ENCODE data around the gene ETHE1. TPM values are rescaled to one million over a fixed set of nuclear protein-coding genes. Genes with fewer than 3 reads are reported as not detected.

ETHE1 gene
- total RNA-seq, 1 donor from 2014 or later = 118 TPM

DNA sequence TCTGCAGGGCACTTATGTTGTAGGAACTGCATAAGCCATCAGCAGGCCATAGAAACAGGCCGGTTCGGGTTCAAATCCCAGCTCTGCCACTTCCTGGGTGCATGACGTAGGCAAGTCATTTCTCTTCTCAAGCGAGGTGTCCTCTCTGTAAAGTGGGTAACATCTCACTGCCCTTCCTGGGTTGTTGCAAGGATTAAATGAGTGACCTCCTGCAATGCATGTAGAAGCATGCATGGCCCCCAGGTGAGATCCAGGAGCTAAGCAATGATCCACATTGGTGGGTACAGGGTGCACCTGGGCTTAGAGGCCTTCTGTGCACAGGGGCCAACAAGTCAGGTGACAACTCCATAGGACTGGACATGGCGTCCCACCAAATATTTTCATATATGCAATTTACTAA is 36.2 kb downstream of the ETHE1 start:
- Histone ChIP-seq H3K4me1 (no peaks in the 10 kb centered on the region), H3K9me3 (no peaks in the 10 kb centered on the region), H3K4me3 (no peak overlapping the region), H3K36me3 (peaks cover 8 to 11% of the 10 kb centered on the region in 2 donors), H3K27me3 (no peaks in the 10 kb centered on the region), H3K27ac (no peak overlapping the region)
- no peak for DNase-seq (ENCODE audit: low spot score in 2 of 2)
- intact Hi-C loops (cut with DNase I) = no loop called here
- TF ChIP-seq, protein P1, sequence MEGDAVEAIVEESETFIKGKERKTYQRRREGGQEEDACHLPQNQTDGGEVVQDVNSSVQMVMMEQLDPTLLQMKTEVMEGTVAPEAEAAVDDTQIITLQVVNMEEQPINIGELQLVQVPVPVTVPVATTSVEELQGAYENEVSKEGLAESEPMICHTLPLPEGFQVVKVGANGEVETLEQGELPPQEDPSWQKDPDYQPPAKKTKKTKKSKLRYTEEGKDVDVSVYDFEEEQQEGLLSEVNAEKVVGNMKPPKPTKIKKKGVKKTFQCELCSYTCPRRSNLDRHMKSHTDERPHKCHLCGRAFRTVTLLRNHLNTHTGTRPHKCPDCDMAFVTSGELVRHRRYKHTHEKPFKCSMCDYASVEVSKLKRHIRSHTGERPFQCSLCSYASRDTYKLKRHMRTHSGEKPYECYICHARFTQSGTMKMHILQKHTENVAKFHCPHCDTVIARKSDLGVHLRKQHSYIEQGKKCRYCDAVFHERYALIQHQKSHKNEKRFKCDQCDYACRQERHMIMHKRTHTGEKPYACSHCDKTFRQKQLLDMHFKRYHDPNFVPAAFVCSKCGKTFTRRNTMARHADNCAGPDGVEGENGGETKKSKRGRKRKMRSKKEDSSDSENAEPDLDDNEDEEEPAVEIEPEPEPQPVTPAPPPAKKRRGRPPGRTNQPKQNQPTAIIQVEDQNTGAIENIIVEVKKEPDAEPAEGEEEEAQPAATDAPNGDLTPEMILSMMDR (IDR thresholded peaks at IDR 0.05) = no peak

DNA sequence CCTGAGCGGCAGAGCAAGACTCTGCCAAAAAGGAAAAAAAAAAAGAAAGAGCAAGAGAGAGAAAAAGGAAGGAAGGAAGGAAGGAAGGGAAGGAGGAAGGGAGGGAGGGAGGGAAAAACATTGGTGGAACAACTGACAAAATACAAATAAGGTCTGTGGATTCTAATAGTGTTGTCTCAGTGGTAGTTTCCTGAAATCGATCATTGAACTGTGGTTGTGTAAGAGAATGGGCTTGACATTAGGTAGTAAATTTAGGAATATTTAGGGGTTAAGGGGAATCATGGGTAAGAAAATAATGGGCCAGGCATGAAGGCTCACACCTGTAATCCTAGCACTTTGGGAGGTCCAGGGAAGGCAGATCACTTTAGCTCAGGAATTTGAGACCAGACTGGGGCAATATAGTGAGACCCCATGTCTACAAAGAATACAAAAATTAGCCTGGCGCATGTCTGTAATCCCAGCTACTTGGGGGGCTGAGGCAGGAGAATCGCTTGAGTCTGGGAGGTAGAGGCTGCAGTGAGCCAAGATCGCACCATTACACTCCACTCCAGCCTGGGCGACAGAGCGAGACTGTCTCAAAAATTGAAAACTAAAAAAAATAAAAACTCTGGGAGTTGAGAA is 36.9 kb downstream of the ETHE1 start:
- no peaks in the 10 kb centered on the region for H3K27me3 ChIP-seq
- no peak for DNase-seq (ENCODE audit: low spot score in 2 of 2)
- H3K9me3 ChIP-seq = no peaks in the 10 kb centered on the region
- no peaks in the 10 kb centered on the region for H3K4me1 ChIP-seq
- TF ChIP-seq, protein P1 (IDR thresholded peaks at IDR 0.05) = no peak
- no peak overlapping the region for H3K27ac ChIP-seq
- H3K36me3 ChIP-seq = peaks cover under 1 to 5% of the 10 kb centered on the region in 2 donors
- no peak overlapping the region for H3K4me3 ChIP-seq
- intact Hi-C loops (cut with DNase I) = no loop called here

DNA sequence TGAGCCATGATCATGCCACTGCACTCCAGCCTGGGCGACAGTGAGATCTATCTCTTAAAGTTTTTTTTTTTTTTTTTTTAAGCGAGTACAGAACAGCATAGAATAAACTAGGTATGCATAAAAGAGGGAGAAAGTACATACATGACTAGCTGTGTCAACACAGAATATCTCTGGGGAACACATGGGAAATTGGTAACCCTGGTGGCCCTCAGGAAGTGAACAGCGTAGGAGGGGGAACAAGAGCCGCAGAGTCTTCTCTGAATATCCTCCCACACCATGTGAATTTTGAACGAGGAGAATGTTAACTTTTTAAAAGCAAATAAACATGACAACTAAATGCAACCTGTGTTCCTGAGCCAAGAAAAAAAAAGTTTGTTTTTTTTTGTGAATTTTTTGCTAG is 37.7 kb downstream of the ETHE1 start:
- no peaks in the 10 kb centered on the region for H3K36me3 ChIP-seq
- H3K27ac ChIP-seq = no peak overlapping the region
- DNase-seq (ENCODE audit: low spot score in 2 of 2) = no peak
- TF ChIP-seq, protein P1 (IDR thresholded peaks at IDR 0.05) = no peak
- no peaks in the 10 kb centered on the region for H3K9me3 ChIP-seq
- no peak overlapping the region for H3K4me3 ChIP-seq
- no peaks in the 10 kb centered on the region for H3K4me1 ChIP-seq
- intact Hi-C loops (cut with DNase I) = no loop called here
- H3K27me3 ChIP-seq = no peaks in the 10 kb centered on the region

DNA sequence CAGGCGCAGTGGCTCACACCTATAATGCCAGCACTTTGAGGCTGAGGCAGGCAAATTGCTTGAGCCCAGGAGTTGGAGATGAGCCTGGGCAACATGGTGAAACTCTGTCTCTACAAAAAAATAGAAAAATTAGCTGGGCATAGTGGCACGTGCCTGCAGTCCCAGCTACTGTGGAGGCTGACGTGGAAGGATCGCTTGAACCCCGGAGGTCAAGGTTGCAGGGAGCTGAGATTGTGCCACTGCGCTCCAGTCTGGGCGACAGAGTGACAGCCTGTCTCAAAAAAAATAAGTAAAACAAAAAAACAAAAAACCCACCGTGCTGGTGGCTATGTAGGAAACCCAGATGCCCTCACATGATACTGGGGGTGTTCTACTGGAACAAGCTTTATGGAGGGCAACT is 38.8 kb downstream of the ETHE1 start:
- intact Hi-C loops (cut with DNase I) = no loop called here
- Histone ChIP-seq H3K27ac (no peak overlapping the region), H3K9me3 (no peaks in the 10 kb centered on the region), H3K36me3 (no peaks in the 10 kb centered on the region), H3K27me3 (no peaks in the 10 kb centered on the region), H3K4me3 (no peak overlapping the region), H3K4me1 (no peaks in the 10 kb centered on the region)
- TF ChIP-seq, protein P1 (IDR thresholded peaks at IDR 0.05) = no peak
- no peak for DNase-seq (ENCODE audit: low spot score in 2 of 2)

DNA sequence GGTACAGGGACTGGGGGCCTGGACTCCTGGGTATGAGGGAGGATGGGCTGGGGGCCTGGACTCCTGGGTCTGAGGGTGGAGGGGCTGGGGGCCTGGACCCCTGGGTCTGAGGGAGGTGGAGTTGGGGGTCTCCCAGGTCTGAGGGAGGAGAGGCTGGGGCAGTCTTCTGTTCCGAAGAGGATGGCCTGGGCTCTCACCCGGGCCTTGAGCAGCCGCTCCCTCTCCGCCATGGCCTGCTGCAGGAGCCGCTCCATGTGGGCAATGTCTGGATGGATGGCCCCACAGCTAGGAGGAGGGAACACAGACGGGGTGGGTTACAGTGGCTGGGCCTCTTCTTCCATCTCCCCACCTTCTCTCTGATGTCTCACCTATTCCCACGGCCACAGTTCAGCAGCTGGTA is 40.6 kb downstream of the ETHE1 start:
- no peak overlapping the region for H3K4me3 ChIP-seq
- TF ChIP-seq, protein P1 (IDR thresholded peaks at IDR 0.05) = no peak
- intact Hi-C loops (cut with DNase I) = no loop called here

DNA sequence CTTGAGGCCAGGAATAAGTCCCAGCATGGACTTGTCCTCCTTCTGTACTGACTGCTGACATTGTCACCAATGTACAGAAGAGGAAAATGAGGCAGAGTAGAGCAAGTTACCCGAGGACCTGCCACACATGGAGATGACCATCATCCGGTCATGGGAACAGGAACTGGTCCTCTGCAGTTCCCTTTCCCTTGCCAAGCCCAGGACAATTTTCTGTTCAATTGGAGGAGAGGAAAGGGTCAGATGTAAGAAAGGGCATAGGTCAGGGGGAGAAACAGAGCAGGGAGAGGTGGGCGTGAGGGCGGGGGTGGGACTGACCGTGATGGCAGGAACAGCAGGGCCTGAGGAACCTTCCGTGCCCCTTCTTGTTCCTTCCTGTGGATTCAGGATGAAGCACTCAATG is 41.0 kb downstream of the ETHE1 start:
- no peaks in the 10 kb centered on the region for H3K4me1 ChIP-seq
- no peaks in the 10 kb centered on the region for H3K9me3 ChIP-seq
- peaks cover 2 to 4% of the 10 kb centered on the region in 2 donors for H3K36me3 ChIP-seq
- no peak overlapping the region for H3K4me3 ChIP-seq
- no peak for DNase-seq (ENCODE audit: low spot score in 2 of 2)
- H3K27me3 ChIP-seq = no peaks in the 10 kb centered on the region
- TF ChIP-seq, protein P1 (IDR thresholded peaks at IDR 0.05) = no peak
- H3K27ac ChIP-seq = no peak overlapping the region
- intact Hi-C loops (cut with DNase I) = no loop called here

More for the DNA sequence above, 40.6 kb downstream of the ETHE1 start:
- no peaks in the 10 kb centered on the region for H3K36me3 ChIP-seq
- H3K4me1 ChIP-seq = no peaks in the 10 kb centered on the region
- H3K9me3 ChIP-seq = no peaks in the 10 kb centered on the region
- H3K27me3 ChIP-seq = no peaks in the 10 kb centered on the region
- H3K27ac ChIP-seq = no peak overlapping the region
- DNase-seq (ENCODE audit: low spot score in 2 of 2) = no peak

All from ascending aorta (tissue), 2 donors.